Mammary epithelial cell (primary cell): Measurements from ENCODE around the gene DENND5A.

Experiments
- CTCF ChIP-seq, 2 donors: IDR thresholded peaks in 1 of 2; conservative IDR thresholded peaks in 1 of 2; 2 replicates each; pipeline ENCODE4 v1.5.1; 2011 to 2012; ENCODE audit warnings: inconsistent platforms in 2 of 2, low read length in 2 of 2, mild to moderate bottlenecking in 2 of 2, control low read depth in 1 of 2, low read depth in 1 of 2; ENCODE audit not compliant: insufficient read depth in 1 of 2; ENCODE audit errors: extremely low read depth in 1 of 2
- EZH2 ChIP-seq: IDR thresholded peaks from 2 replicates; pipeline ENCODE4 v1.6.1; 2012; ENCODE audit warnings: low read length, inconsistent platforms, borderline replicate concordance

DNA sequence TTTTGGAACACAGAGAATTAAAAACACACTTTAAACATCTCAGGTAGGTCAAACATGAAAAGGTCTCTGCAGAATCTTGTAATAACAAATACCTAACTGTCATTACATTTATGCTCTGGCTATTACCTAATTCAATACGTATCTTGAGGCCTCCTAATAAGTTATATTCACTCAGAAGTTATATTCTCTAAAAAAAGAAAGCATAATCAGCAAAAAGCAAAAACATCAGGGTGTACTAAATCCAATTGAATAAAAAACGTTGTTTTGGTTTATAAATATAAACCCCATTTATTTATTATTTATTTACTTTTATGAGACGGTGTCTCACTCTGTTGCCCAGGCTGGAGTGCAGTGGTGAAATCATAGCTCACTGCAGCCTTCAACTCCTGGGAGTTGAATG is 39.0 kb upstream of the DENND5A start:
- TF ChIP-seq CTCF (conservative IDR thresholded peaks at IDR 0.05 in 1 of 2, IDR thresholded peaks at IDR 0.05 in 1 of 2; ENCODE audit: extremely low read depth in 1 of 2, insufficient read depth in 1 of 2, low read depth in 1 of 2, low read length in 2 of 2) (no peak), EZH2 (no peak)
